GM13976 (cell line): ENCODE data around the gene EEF2K.

ENCODE experiments used
- DNase-seq: peaks from one replicate; pipeline ENCODE4 v3.0.0; 2012; ENCODE audit warnings: low spot score
- CTCF ChIP-seq: IDR thresholded peaks from 2 replicates; pipeline ENCODE4 v1.5.1; 2012; ENCODE audit warnings: borderline replicate concordance, mild to moderate bottlenecking; ENCODE audit not compliant: insufficient read depth; ENCODE audit errors: extremely low read depth, missing control alignments, control extremely low read depth
- in situ Hi-C: fragments of 300-500 bp; cut with MboI; formaldehyde crosslinking; loops from one replicate; pipeline ENCODE4 v1.12.0; 2022; ENCODE audit warnings: low sequenced_read_pairs, mixed read lengths, inconsistent platforms; ENCODE audit not compliant: unreplicated experiment

EEF2K gene

DNA sequence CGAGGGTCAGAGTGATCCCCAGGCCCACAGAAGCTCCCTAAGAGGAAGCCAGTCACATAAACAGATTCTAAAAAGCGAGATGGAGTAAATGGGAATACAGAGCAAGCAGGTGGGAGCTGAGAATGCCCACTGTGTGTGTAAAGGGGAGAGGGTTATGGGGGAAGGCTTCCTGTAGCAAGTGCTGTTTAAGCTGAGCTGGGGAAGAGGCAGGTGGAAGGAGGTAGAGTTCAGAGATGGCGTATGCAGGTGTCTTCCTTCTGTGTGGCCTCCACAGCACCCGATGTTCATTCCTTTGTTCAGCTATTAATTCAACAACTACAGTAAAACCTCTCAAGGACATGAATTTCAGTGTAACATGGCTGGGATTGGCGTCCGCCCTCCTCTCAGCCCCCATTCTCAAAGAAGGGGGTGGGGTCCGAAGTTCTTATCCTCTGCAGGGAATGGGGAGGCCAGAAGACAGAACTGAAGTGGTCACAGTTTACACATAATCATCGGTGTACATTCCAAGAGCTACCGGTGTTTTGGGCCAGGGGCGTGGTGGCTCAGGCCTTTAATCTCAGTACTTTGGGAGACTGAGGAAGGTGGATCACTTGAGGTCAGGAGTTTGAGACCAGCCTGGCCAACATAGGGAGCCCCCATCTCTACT is 1.8 kb downstream of the EEF2K start:
- no peak for TF ChIP-seq CTCF
- no peak for DNase-seq
- in situ Hi-C loops: no loop called here

- TF ChIP-seq CTCF: no peak
- in situ Hi-C loops: no loop called here
- no peak for DNase-seq
Measured at GRCh38 chr16:22210285-22210684, 4.2 kb downstream of the EEF2K start.

DNA sequence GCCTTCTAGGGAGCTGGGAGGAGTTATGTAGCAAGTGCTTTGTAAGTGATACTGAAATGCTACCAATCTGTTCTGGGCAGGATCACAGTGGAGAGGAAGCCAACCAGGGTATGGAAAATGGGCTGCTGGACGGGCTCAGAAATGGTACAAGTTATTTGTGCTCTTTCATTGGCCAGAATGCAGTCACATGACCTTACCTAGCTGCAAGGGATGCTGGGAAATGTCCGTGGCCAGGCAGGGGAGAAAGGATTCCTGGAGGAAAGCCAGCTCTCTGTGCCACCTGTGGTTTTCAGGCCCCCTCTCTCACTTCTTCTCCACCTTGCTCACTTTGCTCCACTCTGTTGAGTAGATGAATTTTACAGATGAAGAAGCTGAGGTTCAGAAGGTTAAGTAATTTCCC is 4.8 kb downstream of the EEF2K start:
- TF ChIP-seq CTCF: no peak
- in situ Hi-C loops: no loop called here
- DNase-seq: no peak

DNA sequence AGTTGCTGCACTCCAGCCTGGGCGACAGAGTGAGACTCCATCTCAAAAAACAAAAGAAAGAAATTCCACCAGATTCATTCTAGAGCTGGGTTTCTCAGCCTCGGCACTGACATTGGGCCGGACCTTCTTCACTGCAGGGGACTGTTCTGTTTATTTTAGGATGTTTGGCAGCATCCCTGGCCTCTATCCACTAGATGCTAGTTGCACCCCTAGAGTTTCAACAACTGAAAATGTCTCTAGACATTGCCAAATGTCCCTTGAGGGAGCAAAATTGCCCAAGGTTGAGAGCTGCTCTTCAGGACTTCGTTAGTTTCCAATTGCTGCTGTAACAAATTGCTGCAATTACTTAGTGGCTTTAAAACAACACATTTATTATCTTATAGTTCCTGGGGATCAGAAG is 7.2 kb downstream of the EEF2K start:
- TF ChIP-seq CTCF: no peak
- in situ Hi-C loops: no loop called here
- no peak for DNase-seq

DNA sequence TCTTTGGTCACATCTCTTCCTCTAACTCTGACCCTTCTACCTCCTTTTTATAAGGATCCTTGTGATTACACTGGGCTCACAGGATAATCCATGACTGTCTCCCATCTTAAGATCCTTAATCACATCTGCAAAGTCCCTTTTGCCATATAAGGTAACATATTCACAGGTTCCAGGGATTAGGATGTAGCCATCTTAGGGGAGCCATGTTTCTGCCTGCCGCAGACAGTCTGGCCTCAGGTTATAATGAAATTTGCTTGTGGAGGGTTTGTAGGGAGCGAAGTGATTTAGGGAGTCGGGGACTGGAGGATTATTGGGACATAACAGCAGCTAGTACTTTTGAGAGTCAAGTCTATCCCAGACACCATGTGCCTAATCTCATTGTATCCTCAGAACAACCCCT is 7.7 kb downstream of the EEF2K start:
- no peak for TF ChIP-seq CTCF

DNA sequence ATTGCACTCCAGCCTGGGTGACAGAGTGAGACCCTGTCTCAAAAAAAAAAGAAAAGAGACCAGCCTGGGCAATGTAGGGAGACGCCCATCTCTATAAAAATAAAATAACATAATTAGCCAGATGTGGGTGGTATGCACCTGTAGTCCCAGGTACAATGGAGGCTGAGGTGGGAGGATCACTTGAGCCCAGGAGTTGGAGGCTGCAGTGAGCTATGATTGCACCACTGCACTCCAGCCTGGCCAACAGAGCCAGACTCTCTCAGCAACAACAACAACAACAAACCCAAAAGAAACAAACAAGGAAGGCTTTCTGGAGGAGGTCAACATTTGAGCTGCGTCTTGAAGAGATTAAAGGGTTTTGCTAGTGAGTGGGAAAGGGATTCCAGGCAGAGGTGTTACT is 8.3 kb downstream of the EEF2K start:
- no peak for TF ChIP-seq CTCF
- in situ Hi-C loops: no loop called here
- no peak for DNase-seq

More for the DNA sequence above, 7.7 kb downstream of the EEF2K start:
- no peak for DNase-seq
- in situ Hi-C loops: no loop called here

DNA sequence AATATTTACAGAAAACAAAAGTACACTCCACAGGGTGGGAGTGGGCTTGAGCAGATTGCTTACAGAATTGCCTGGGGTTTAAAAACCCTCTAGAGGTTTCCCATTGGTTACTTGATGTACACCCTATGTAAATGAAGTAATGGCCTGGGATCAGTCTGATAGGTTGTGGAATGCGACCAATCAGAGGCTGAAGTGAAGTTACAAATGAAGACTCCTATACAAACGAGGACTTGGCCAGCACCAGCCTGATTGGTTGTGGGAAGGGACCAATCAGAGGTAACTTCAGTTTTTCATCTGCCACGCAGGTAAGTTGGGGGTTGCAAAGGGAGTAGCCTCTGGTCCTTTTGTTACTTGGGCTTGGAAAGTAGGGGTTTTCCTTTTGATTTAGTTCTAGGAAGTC is 8.8 kb downstream of the EEF2K start:
- DNase-seq: no peak
- in situ Hi-C loops: no loop called here
- TF ChIP-seq CTCF: no peak
